GM15510 (cell line): ENCODE measurements around the gene DIAPH3.

ENCODE experiments used
- POLR2A ChIP-seq: IDR thresholded peaks from 3 replicates; pipeline ENCODE4 v1.6.1; 2011; ENCODE audit warnings: borderline replicate concordance; ENCODE audit not compliant: insufficient read length; ENCODE audit errors: extremely low read depth

The DIAPH3 gene

GRCh38 chr13:60164234-60164889 is 634 bp upstream of the DIAPH3 start:
- no peak for TF ChIP-seq POLR2A

- TF ChIP-seq POLR2A, result no peak
Observed at GRCh38 chr13:60162096-60162495, 1.6 kb downstream of the DIAPH3 start.

- no peak for TF ChIP-seq POLR2A
Observed at GRCh38 chr13:60158321-60158801, 5.4 kb downstream of the DIAPH3 start.

GRCh38 chr13:60155978-60156377 is 7.8 kb downstream of the DIAPH3 start:
- TF ChIP-seq POLR2A, result no peak

DNA sequence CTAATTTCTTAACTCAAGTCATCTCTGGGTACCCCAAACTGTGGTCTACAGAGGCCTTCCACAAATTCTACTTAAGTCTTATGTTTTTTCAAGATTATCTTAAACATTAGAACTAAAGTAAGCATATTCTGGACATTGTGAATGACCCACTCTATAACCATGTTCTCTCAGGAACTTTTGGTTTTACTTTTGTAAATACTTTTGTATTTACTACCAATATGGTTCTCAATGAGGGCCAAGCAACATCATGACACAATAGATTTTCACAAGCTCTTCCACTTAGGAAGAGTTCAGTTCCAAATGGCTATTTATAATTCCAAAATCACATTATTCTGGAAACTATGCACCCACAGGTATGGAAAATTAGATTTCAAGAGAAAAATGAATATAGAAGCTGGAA is 10.8 kb downstream of the DIAPH3 start:
- TF ChIP-seq POLR2A, result no peak

- no peak for TF ChIP-seq POLR2A
Observed at GRCh38 chr13:60152114-60152513, 11.6 kb downstream of the DIAPH3 start.

DNA sequence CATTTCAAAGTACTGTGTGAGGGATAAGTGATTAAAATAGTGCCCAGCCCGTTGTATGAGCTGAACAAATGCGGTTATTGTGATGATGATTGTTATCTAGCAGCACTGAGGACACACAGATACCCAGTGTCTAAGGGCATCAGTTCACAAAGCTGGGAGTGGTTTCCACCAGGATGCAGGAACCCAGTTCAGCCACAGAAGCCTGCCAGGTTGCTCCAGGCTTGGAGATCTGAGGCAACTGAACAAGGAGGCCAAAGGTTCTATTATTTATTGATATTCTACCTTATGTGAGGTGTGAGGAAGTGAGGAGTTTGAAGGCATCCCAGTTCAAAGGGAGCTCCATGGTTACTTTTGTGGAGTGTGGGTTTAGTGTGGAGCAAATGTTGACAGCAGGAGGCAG is 13.2 kb downstream of the DIAPH3 start:
- no peak for TF ChIP-seq POLR2A

DNA sequence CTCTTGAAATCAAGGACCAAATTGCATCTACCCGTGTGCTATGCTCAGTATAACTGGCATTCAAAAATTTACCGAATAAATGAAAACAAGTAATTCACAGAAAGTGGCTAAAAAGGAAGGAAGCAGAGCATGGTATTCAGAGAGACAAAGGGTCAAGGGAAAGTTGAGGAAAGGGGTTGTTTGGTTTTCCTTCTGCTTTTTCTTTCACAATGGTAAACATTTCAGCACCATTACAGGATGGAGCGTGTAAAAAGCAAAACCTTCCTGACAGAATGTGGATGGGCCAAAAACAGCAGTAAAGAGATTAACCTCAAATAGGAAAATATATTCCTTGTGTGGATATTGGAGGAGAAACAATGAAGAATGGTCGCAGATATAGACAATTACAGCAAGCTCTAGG is 14.8 kb downstream of the DIAPH3 start:
- no peak for TF ChIP-seq POLR2A

- TF ChIP-seq POLR2A, result no peak
Observed at GRCh38 chr13:60147361-60147760, 16.4 kb downstream of the DIAPH3 start.

GRCh38 chr13:60146471-60146870 is 17.3 kb downstream of the DIAPH3 start:
- no peak for TF ChIP-seq POLR2A

- TF ChIP-seq POLR2A, result no peak
Observed at GRCh38 chr13:60143775-60144174, 20.0 kb downstream of the DIAPH3 start.

- no peak for TF ChIP-seq POLR2A
Observed at GRCh38 chr13:60139272-60139671, 24.5 kb downstream of the DIAPH3 start.

DNA sequence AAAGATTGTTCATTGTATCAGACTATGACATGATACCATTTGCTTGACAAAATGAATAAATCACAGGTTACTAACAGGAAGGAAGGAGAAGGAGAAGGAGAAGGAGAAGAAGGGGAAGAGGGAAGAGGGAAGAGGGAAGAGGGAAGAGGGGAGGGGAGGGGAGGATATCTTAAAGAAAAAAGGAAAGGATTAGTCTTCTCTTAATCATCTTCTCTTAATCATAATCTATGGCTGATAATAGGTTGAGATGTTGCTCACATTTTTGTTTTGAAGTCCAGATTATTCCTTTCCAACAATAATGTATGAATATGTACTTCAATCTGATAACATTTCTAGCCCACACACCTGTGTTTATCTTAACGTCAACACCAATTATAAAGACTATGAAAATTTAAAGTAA is 25.1 kb downstream of the DIAPH3 start:
- no peak for TF ChIP-seq POLR2A

DNA sequence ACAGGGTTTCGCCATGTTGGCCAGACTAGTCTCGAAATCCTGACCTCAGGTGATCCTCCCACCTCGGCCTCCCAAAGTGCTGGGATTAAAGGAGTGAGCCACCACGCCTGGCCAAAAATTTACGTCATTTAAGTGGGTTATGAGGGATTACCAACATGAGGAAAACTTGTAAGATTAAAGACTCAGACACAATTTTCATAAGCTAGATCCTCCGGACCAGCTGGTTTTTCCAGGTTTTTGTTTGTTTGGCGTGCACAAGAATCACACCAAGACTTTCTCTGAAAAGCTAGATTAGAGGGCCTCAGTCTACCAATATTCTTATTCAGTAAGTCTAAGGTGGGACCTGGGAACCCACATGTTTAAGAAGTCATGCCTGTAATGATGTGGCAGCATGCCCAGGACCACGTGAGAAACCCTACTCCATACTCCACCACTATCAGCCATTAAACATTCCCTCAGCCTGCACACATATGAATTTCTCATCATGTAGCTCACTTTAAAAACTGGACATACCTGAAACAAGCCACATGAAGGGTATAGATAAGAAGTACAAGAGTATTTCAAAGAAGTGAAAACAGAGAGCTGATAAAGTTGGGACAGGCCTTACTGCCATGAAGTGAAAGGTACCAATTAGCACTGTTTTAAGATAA is 25.7 kb downstream of the DIAPH3 start:
- no peak for TF ChIP-seq POLR2A

- no peak for TF ChIP-seq POLR2A
Observed at GRCh38 chr13:60135344-60135743, 28.4 kb downstream of the DIAPH3 start.

DNA sequence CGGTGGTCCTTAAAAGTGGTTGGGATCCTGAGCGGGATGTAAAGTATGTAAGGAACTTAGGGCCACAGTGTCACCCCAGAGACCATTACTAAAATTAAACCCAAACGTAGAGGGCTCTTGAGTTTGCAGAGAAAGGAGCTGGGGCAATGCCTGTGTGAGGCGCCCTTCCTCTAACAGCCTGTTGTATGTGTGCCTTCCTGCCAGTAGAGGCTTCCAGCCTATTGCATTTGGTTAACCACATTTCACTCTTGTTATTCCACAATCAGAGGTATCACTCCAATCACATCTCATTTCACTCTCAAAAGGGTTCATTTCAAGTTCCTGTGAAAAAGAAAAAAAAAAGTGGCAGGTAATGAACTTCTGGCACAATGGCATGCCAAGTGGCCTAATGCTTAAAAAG is 29.4 kb downstream of the DIAPH3 start:
- no peak for TF ChIP-seq POLR2A
